GM12872 (cell line): Measurements from ENCODE around the gene FAM236B.
"Not testable (repeated sequence)": the region's sequence is repeated elsewhere in the genome, so short reads cannot be mapped to it uniquely, and the experiment has no call there.

Experiments used
- TF ChIP-seq, protein P1 (sequence below): IDR thresholded peaks from 3 replicates; pipeline ENCODE4 v1.5.1; 2011; ENCODE audit warnings: low read depth, mild to moderate bottlenecking, low read length, moderate library complexity; ENCODE audit not compliant: insufficient read depth

FAM236B gene

GRCh38 chrX:72782560-72782959 lies at the start of gene FAM236B:
Gene FAM236B, minus strand, starts transcription at chrX:72782660. Its CDS starts 100 bp downstream, at chrX:72782560.
- TF ChIP-seq, protein P1, sequence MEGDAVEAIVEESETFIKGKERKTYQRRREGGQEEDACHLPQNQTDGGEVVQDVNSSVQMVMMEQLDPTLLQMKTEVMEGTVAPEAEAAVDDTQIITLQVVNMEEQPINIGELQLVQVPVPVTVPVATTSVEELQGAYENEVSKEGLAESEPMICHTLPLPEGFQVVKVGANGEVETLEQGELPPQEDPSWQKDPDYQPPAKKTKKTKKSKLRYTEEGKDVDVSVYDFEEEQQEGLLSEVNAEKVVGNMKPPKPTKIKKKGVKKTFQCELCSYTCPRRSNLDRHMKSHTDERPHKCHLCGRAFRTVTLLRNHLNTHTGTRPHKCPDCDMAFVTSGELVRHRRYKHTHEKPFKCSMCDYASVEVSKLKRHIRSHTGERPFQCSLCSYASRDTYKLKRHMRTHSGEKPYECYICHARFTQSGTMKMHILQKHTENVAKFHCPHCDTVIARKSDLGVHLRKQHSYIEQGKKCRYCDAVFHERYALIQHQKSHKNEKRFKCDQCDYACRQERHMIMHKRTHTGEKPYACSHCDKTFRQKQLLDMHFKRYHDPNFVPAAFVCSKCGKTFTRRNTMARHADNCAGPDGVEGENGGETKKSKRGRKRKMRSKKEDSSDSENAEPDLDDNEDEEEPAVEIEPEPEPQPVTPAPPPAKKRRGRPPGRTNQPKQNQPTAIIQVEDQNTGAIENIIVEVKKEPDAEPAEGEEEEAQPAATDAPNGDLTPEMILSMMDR = not testable (repeated sequence)

GRCh38 chrX:72808110-72808509 lies 25.6 kb upstream of the FAM236B start, which contains the start of gene FAM236D:
Gene FAM236D, minus strand, starts transcription at chrX:72808210. Its CDS starts 100 bp downstream, at chrX:72808110.
- TF ChIP-seq, protein P1 = not testable (repeated sequence)

GRCh38 chrX:72776653-72777466 lies 5.6 kb downstream of the FAM236B start, which contains the start of gene DMRTC1B:
Gene DMRTC1B, plus strand, starts transcription at chrX:72776890. Its CDS starts 68,246 bp downstream, at chrX:72845136.
- TF ChIP-seq, protein P1 = not testable (repeated sequence)

DNA sequence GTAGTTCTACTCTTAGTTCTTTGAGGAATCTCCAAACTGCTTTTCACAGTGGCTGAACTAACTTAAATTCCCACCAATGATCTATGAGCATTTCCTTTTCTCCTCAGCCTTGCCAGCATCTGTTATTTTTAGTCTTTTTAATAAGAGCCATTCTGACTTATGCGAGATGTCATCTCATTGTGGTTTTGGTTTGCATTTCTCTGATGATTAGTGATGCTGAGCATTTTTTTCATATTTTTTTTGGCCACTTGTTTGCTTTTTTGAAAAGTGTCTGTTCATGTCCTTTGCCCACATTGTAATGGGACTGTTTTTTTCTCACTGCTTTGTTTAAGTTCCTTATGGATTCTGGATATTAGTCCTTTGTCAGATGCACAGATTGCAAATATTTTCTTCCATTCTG lies 46.9 kb downstream of the FAM236B start:
- TF ChIP-seq, protein P1 = no peak
